SIG-M5 treated with dmso at 0.1 percent for 504 hours (cell line): ENCODE results near the gene FUOM.

ENCODE experiments used
- DNase-seq: peaks from one replicate; lab custom pipeline; 2025; ENCODE audit not compliant: unreplicated experiment; lab: John Stamatoyannopoulos, UW

Gene FUOM

GRCh38 chr10:133353202-133353959 is 4.4 kb downstream of the FUOM start:
- no peak for DNase-seq

- DNase-seq, result no peak
These were observed 6.2 kb downstream of the FUOM start for GRCh38 chr10:133351408-133352318.

GRCh38 chr10:133350950-133351329 is 6.9 kb downstream of the FUOM start:
- DNase-seq, result no peak

- no peak for DNase-seq
These were observed 7.4 kb downstream of the FUOM start for GRCh38 chr10:133350283-133350949.

GRCh38 chr10:133349577-133350011 is 8.2 kb downstream of the FUOM start:
- DNase-seq, result no peak

GRCh38 chr10:133349160-133349568 is 8.7 kb downstream of the FUOM start:
- no peak for DNase-seq

GRCh38 chr10:133347710-133348517 is 9.9 kb downstream of the FUOM start:
- DNase-seq, result no peak

- no peak for DNase-seq
These were observed 11.4 kb downstream of the FUOM start for GRCh38 chr10:133346413-133346812.

- DNase-seq, result no peak
These were observed 13.6 kb downstream of the FUOM start for GRCh38 chr10:133344236-133344635.

GRCh38 chr10:133343558-133343957 is 14.3 kb downstream of the FUOM start:
- DNase-seq, result no peak

- DNase-seq, result no peak
These were observed 14.9 kb downstream of the FUOM start for GRCh38 chr10:133342942-133343341.

GRCh38 chr10:133341983-133342382 is 15.8 kb downstream of the FUOM start:
- no peak for DNase-seq

- DNase-seq, result no peak
These were observed 18.0 kb downstream of the FUOM start for GRCh38 chr10:133339708-133340380.

- no peak for DNase-seq
These were observed 19.4 kb downstream of the FUOM start for GRCh38 chr10:133338080-133339071.

GRCh38 chr10:133337370-133337725 is 20.5 kb downstream of the FUOM start:
- no peak for DNase-seq

GRCh38 chr10:133336577-133337369 is 21.0 kb downstream of the FUOM start, which contains the start of gene CALY:
CALY (minus strand) TSS chr10:133336896; CDS start chr10:133328989, 7,907 bp downstream.
- DNase-seq, result no peak

GRCh38 chr10:133336118-133336576 is 21.7 kb downstream of the FUOM start:
- no peak for DNase-seq
